HEK293 (cell line): Measurements from ENCODE around the gene CDCA5.

Source experiments
- CTCF ChIP-seq: fragments of 450-650 bp; formaldehyde crosslinking; IDR thresholded peaks from 2 replicates; pipeline ENCODE4 v1.5.1; 2016; ENCODE audit warnings: missing biosample characterization, missing genetic modification characterization
- RBAK ChIP-seq: fragments of 450-650 bp; formaldehyde crosslinking; IDR thresholded peaks from 2 replicates; pipeline ENCODE4 v1.5.1; 2016; ENCODE audit warnings: missing biosample characterization, missing genetic modification characterization
- ZEB2 ChIP-seq: fragments of 450-650 bp; formaldehyde crosslinking; IDR thresholded peaks from 2 replicates; pipeline ENCODE4 v1.5.1; 2016; ENCODE audit warnings: missing biosample characterization, missing genetic modification characterization
- ZNF366 ChIP-seq: fragments of 450-650 bp; formaldehyde crosslinking; conservative IDR thresholded peaks from 2 replicates; pipeline ENCODE4 v1.5.1; 2016; ENCODE audit warnings: missing biosample characterization, missing genetic modification characterization
- ZNF600 ChIP-seq: fragments of 450-650 bp; formaldehyde crosslinking; IDR thresholded peaks from 2 replicates; pipeline ENCODE4 v1.5.1; 2016; ENCODE audit warnings: missing biosample characterization, missing genetic modification characterization
- ZNF623 ChIP-seq: fragments of 450-650 bp; formaldehyde crosslinking; IDR thresholded peaks from 2 replicates; pipeline ENCODE4 v1.5.1; 2016; ENCODE audit warnings: missing biosample characterization, missing genetic modification characterization
- ZNF707 ChIP-seq: fragments of 450-650 bp; formaldehyde crosslinking; IDR thresholded peaks from 2 replicates; pipeline ENCODE4 v1.5.1; 2016; ENCODE audit warnings: missing biosample characterization, missing genetic modification characterization
- ZSCAN23 ChIP-seq: fragments of 450-650 bp; formaldehyde crosslinking; IDR thresholded peaks from 2 replicates; pipeline ENCODE4 v1.5.1; 2016; ENCODE audit warnings: missing biosample characterization, missing genetic modification characterization

- TF ChIP-seq RBAK (tag by site-specific recombination) (no peak), ZNF707 (no peak), ZNF366 (tag by site-specific recombination) (no peak), ZNF623 (tag by site-specific recombination) (no peak), ZEB2 (tag by site-specific recombination) (no peak), ZSCAN23 (no peak), ZNF600 (tag by site-specific recombination) (no peak), CTCF (tag by site-specific recombination) (no peak)
Measured at GRCh38 chr11:65132988-65133700, 49.3 kb upstream of the CDCA5 start.
